HepG2 (cell line): Measurements from ENCODE around the gene CACNA2D3. TPM values are rescaled to one million over a fixed set of nuclear protein-coding genes. Genes with fewer than 3 reads are reported as not detected.
A peak's percentile ranks its signal among the peaks of the same experiment; 100 is the strongest.

ENCODE experiments used
- BORCS8-MEF2B ChIP-seq: sonication (generic); formaldehyde crosslinking; IDR thresholded peaks from 2 replicates; pipeline ENCODE4 v1.8.0; 2022; ENCODE audit warnings: mild to moderate bottlenecking, missing genetic modification reagents
- BRCA1 ChIP-seq: sonication (generic); formaldehyde crosslinking; IDR thresholded peaks from 2 replicates; pipeline ENCODE4 v1.4.0; 2020; ENCODE audit warnings: missing genetic modification reagents
- CENPX ChIP-seq: sonication (generic); formaldehyde crosslinking; IDR thresholded peaks from 2 replicates; pipeline ENCODE4 v1.9.0; 2021; ENCODE audit warnings: mild to moderate bottlenecking, missing genetic modification reagents, moderate library complexity
- CHD4 ChIP-seq: fragments of 200-600 bp; sonication (generic); IDR thresholded peaks from 2 replicates; pipeline ENCODE4 v1.7.0; 2017; ENCODE audit warnings: mild to moderate bottlenecking, low read length, borderline replicate concordance
- DR1 ChIP-seq: sonication (generic); formaldehyde crosslinking; IDR thresholded peaks from 2 replicates; pipeline ENCODE4 v1.8.0; 2021; ENCODE audit warnings: mild to moderate bottlenecking, missing genetic modification reagents, inconsistent platforms
- FOSL1 ChIP-seq: sonication (generic); formaldehyde crosslinking; IDR thresholded peaks from 2 replicates; pipeline ENCODE4 v1.9.0; 2021; ENCODE audit warnings: missing genetic modification reagents, borderline replicate concordance
- FOXK1 ChIP-seq: sonication (generic); formaldehyde crosslinking; IDR thresholded peaks from 2 replicates; pipeline ENCODE4 v1.4.0; 2020; ENCODE audit warnings: low read depth, missing genetic modification reagents, borderline replicate concordance
- KDM5A ChIP-seq: fragments of 200-600 bp; sonication (generic); IDR thresholded peaks from 2 replicates; pipeline ENCODE4 v1.7.0; 2018; ENCODE audit warnings: antibody characterized with exemption, mild to moderate bottlenecking, low read length, borderline replicate concordance
- KDM5B ChIP-seq: sonication (generic); formaldehyde crosslinking; IDR thresholded peaks from 2 replicates; pipeline ENCODE4 v1.4.0; 2020; ENCODE audit warnings: missing genetic modification reagents, mild to moderate bottlenecking, borderline replicate concordance
- MBD4 ChIP-seq: IDR thresholded peaks from 2 replicates; pipeline ENCODE4 v1.6.1; 2012; ENCODE audit warnings: low read length, inconsistent platforms, borderline replicate concordance
- NBN ChIP-seq: fragments of 450-650 bp; conservative IDR thresholded peaks from 2 replicates; pipeline ENCODE4 v1.6.1; 2017
- RBFOX2 ChIP-seq: fragments of 200-400 bp; formaldehyde crosslinking; IDR thresholded peaks from 2 replicates; pipeline ENCODE4 v1.6.1; 2017; ENCODE audit warnings: low read depth, mild to moderate bottlenecking, low read length
- SKI ChIP-seq: fragments of 450-650 bp; IDR thresholded peaks from one replicate; pipeline ENCODE4 v1.6.1; 2018; ENCODE audit warnings: mild to moderate bottlenecking; ENCODE audit not compliant: partially characterized antibody
- ZBTB20 ChIP-seq: sonication (generic); formaldehyde crosslinking; IDR thresholded peaks from 2 replicates; pipeline ENCODE4 v1.8.1; 2023; ENCODE audit warnings: missing genetic modification reagents, low read depth, mild to moderate bottlenecking, borderline replicate concordance
- ZMYM4 ChIP-seq: sonication (generic); formaldehyde crosslinking; IDR thresholded peaks from 2 replicates; pipeline ENCODE4 v1.8.1; 2023; ENCODE audit warnings: mild to moderate bottlenecking, missing genetic modification reagents
- ZNF12 ChIP-seq: sonication (generic); formaldehyde crosslinking; IDR thresholded peaks from 2 replicates; pipeline ENCODE4 v1.5.0; 2020; ENCODE audit warnings: missing genetic modification reagents
- ZNF124 ChIP-seq: sonication (generic); formaldehyde crosslinking; IDR thresholded peaks from 2 replicates; pipeline ENCODE4 v1.4.0; 2020; ENCODE audit warnings: missing genetic modification reagents
- ZNF280B ChIP-seq: sonication (generic); formaldehyde crosslinking; IDR thresholded peaks from 2 replicates; pipeline ENCODE4 v1.5.0; 2020; ENCODE audit warnings: missing genetic modification reagents, mild to moderate bottlenecking, borderline replicate concordance
- ZNF451 ChIP-seq: sonication (generic); formaldehyde crosslinking; IDR thresholded peaks from 2 replicates; pipeline ENCODE4 v1.5.0; 2020; ENCODE audit warnings: mild to moderate bottlenecking, missing genetic modification reagents
- ZNF496 ChIP-seq: sonication (generic); formaldehyde crosslinking; IDR thresholded peaks from 2 replicates; pipeline ENCODE4 v1.8.1; 2023; ENCODE audit warnings: mild to moderate bottlenecking, moderate library complexity, missing genetic modification reagents; ENCODE audit not compliant: insufficient replicate concordance
- ZNF552 ChIP-seq: sonication (generic); formaldehyde crosslinking; IDR thresholded peaks from 2 replicates; pipeline ENCODE4 v1.9.0; 2022; ENCODE audit warnings: missing genetic modification reagents, mild to moderate bottlenecking, borderline replicate concordance
- ZNF687 ChIP-seq: sonication (generic); formaldehyde crosslinking; IDR thresholded peaks from 2 replicates; pipeline ENCODE4 v1.5.1; 2020; ENCODE audit warnings: mild to moderate bottlenecking, missing genetic modification reagents, moderate library complexity
- ZNF720 ChIP-seq: sonication (generic); formaldehyde crosslinking; IDR thresholded peaks from 2 replicates; pipeline ENCODE4 v1.4.0; 2020; ENCODE audit warnings: missing genetic modification reagents
- ZNF776 ChIP-seq: sonication (generic); formaldehyde crosslinking; IDR thresholded peaks from 2 replicates; pipeline ENCODE4 v1.4.0; 2020; ENCODE audit warnings: mild to moderate bottlenecking, missing genetic modification reagents
- ZNF777 ChIP-seq: sonication (generic); formaldehyde crosslinking; IDR thresholded peaks from 2 replicates; pipeline ENCODE4 v1.4.0; 2020; ENCODE audit warnings: missing genetic modification reagents
- ZNF878 ChIP-seq: sonication (generic); formaldehyde crosslinking; IDR thresholded peaks from 2 replicates; pipeline ENCODE4 v1.8.1; 2023; ENCODE audit warnings: mild to moderate bottlenecking, missing genetic modification reagents, moderate library complexity
- polyA plus RNA-seq, 8 experiments: library from polyadenylated mRNA; depleted of rRNA in 3 of 8; stranded (reverse) in 7 of 8; unstranded in 1 of 8; fragments of >200 nt; fragmentation: Illumina TruSeq in 4 of 8; extraction: Trizol in 4 of 8; gene quantifications; 2 replicates each; pipeline versions ENCODE4 v1.2.1 to v1.2.3, GENCODE V29; 2011 to 2016; ENCODE audit warnings: low read depth in 4 of 8, missing spikeins in 1 of 8, mixed read lengths in 1 of 8; ENCODE audit not compliant: insufficient read depth in 1 of 8
- total RNA-seq, 5 experiments: library from RNA; depleted of rRNA; stranded (reverse); fragments of >200 nt; fragmentation: Illumina TruSeq; extraction: Trizol; gene quantifications; 2 replicates each; pipeline ENCODE4 v1.2.3, GENCODE V29; 2016; ENCODE audit warnings: low read depth in 1 of 5

Gene CACNA2D3
- total and polyA plus RNA-seq, 2 of the 13 experiments (the other 11 are each of a cell fraction or from before 2014, with no cell fraction given): not detected

- TF ChIP-seq FOXK1 (CRISPR knock-in tag) (peak; percentile 68; the same call in 1 of the 2 replicates), ZNF878 (CRISPR knock-in tag) (no peak; the same call in 1 of the 2 replicates), ZMYM4 (CRISPR knock-in tag) (no peak), ZNF280B (CRISPR knock-in tag) (no peak), FOSL1 (CRISPR knock-in tag) (no peak), ZNF687 (CRISPR knock-in tag) (no peak), NBN (no peak), MBD4 (no peak), ZBTB20 (no peak), KDM5A (no peak), RBFOX2 (no peak), ZNF777 (CRISPR knock-in tag) (no peak), CENPX (CRISPR knock-in tag) (no peak), ZNF776 (no peak), ZNF496 (CRISPR knock-in tag) (no peak), ZNF552 (CRISPR knock-in tag) (no peak), ZNF12 (peak; percentile 60; the same call in 1 of the 2 replicates), KDM5B (CRISPR knock-in tag) (no peak), ZNF451 (CRISPR knock-in tag) (no peak), BORCS8-MEF2B (CRISPR knock-in tag) (peak; percentile 74), SKI (no peak), BRCA1 (CRISPR knock-in tag) (0 out of 2 replicates have a peak, but pooled peaks have one; percentile 53), ZNF720 (CRISPR knock-in tag) (no peak), ZNF124 (CRISPR knock-in tag) (0 out of 2 replicates have a peak, but pooled peaks have one; percentile 85), DR1 (no peak), CHD4 (no peak)
Observed at GRCh38 chr3:54188176-54188791, 65.9 kb downstream of the CACNA2D3 start (continued).
